HEK293 (cell line): ENCODE data around the gene DIP2C.

Experiments used
- FEZF1 ChIP-seq: fragments of 450-650 bp; formaldehyde crosslinking; IDR thresholded peaks from 2 replicates; pipeline ENCODE4 v1.5.1; 2016; ENCODE audit warnings: missing biosample characterization, missing genetic modification characterization
- GLIS1 ChIP-seq: fragments of 450-650 bp; formaldehyde crosslinking; IDR thresholded peaks from 2 replicates; pipeline ENCODE4 v1.5.1; 2016; ENCODE audit warnings: missing biosample characterization, missing genetic modification characterization
- GLIS2 ChIP-seq: fragments of 450-650 bp; formaldehyde crosslinking; IDR thresholded peaks from 2 replicates; pipeline ENCODE4 v1.5.1; 2016; ENCODE audit warnings: missing biosample characterization, missing genetic modification characterization
- PRDM1 ChIP-seq: fragments of 450-650 bp; formaldehyde crosslinking; IDR thresholded peaks from 2 replicates; pipeline ENCODE4; 2016; ENCODE audit warnings: missing biosample characterization, missing genetic modification characterization
- SP2 ChIP-seq: fragments of 450-650 bp; formaldehyde crosslinking; IDR thresholded peaks from 2 replicates; pipeline ENCODE4 v1.5.1; 2016; ENCODE audit warnings: missing biosample characterization, missing genetic modification characterization
- TRIM28 ChIP-seq: IDR thresholded peaks from 2 replicates; pipeline ENCODE4 v1.6.1; 2011; ENCODE audit warnings: low read length, control low read depth, borderline replicate concordance
- ZBTB17 ChIP-seq: fragments of 450-650 bp; formaldehyde crosslinking; IDR thresholded peaks from 2 replicates; pipeline ENCODE4 v1.5.1; 2016; ENCODE audit warnings: missing biosample characterization, missing genetic modification characterization
- ZFP69B ChIP-seq: fragments of 450-650 bp; formaldehyde crosslinking; IDR thresholded peaks from 2 replicates; pipeline ENCODE4 v1.5.1; 2016; ENCODE audit warnings: missing biosample characterization, missing genetic modification characterization
- ZNF121 ChIP-seq: fragments of 450-650 bp; formaldehyde crosslinking; IDR thresholded peaks from 2 replicates; pipeline ENCODE4 v1.5.1; 2016; ENCODE audit warnings: missing biosample characterization, missing genetic modification characterization
- ZNF132 ChIP-seq: fragments of 450-650 bp; formaldehyde crosslinking; IDR thresholded peaks from 2 replicates; pipeline ENCODE4 v1.5.1; 2017; ENCODE audit warnings: missing biosample characterization, missing genetic modification characterization, borderline replicate concordance
- ZNF211 ChIP-seq: fragments of 450-650 bp; formaldehyde crosslinking; IDR thresholded peaks from 2 replicates; pipeline ENCODE4 v1.5.1; 2016; ENCODE audit warnings: low read depth, missing biosample characterization, missing genetic modification characterization
- ZNF24 ChIP-seq: fragments of 450-650 bp; formaldehyde crosslinking; IDR thresholded peaks from 2 replicates; pipeline ENCODE4 v1.5.1; 2016; ENCODE audit warnings: missing biosample characterization, missing genetic modification characterization
- ZNF324 ChIP-seq: fragments of 450-650 bp; formaldehyde crosslinking; IDR thresholded peaks from 2 replicates; pipeline ENCODE4 v1.5.1; 2016; ENCODE audit warnings: missing biosample characterization, missing genetic modification characterization
- ZNF341 ChIP-seq: fragments of 450-650 bp; formaldehyde crosslinking; IDR thresholded peaks from 2 replicates; pipeline ENCODE4; 2016; ENCODE audit warnings: low read depth, missing biosample characterization, missing genetic modification characterization
- ZNF366 ChIP-seq: fragments of 450-650 bp; formaldehyde crosslinking; conservative IDR thresholded peaks from 2 replicates; pipeline ENCODE4 v1.5.1; 2016; ENCODE audit warnings: missing biosample characterization, missing genetic modification characterization
- ZNF394 ChIP-seq: fragments of 450-650 bp; formaldehyde crosslinking; IDR thresholded peaks from 2 replicates; pipeline ENCODE4 v1.5.1; 2016; ENCODE audit warnings: missing biosample characterization, missing genetic modification characterization, mild to moderate bottlenecking, moderate library complexity, borderline replicate concordance
- ZNF501 ChIP-seq: fragments of 450-650 bp; formaldehyde crosslinking; IDR thresholded peaks from 2 replicates; pipeline ENCODE4 v1.5.1; 2016; ENCODE audit warnings: missing biosample characterization, missing genetic modification characterization
- ZNF510 ChIP-seq: fragments of 450-650 bp; formaldehyde crosslinking; IDR thresholded peaks from 2 replicates; pipeline ENCODE4 v1.5.1; 2018; ENCODE audit warnings: mild to moderate bottlenecking, missing genetic modification characterization, missing biosample characterization; ENCODE audit not compliant: insufficient replicate concordance
- ZNF629 ChIP-seq: fragments of 450-650 bp; formaldehyde crosslinking; IDR thresholded peaks from 2 replicates; pipeline ENCODE4 v1.5.1; 2017; ENCODE audit warnings: missing biosample characterization, missing genetic modification characterization
- ZXDB ChIP-seq: fragments of 450-650 bp; formaldehyde crosslinking; IDR thresholded peaks from 2 replicates; pipeline ENCODE4 v1.5.1; 2016; ENCODE audit warnings: missing biosample characterization, missing genetic modification characterization
- TF ChIP-seq, protein P1 (sequence below): fragments of 450-650 bp; formaldehyde crosslinking; IDR thresholded peaks from 2 replicates; pipeline ENCODE4 v1.5.1; 2016; ENCODE audit warnings: missing biosample characterization, missing genetic modification characterization
- TF ChIP-seq, protein P2 (sequence below): sonication (generic); formaldehyde crosslinking; IDR thresholded peaks from 2 replicates; pipeline ENCODE4 v1.8.1; 2022; ENCODE audit warnings: mild to moderate bottlenecking, moderate library complexity, missing genetic modification reagents
- TF ChIP-seq, protein P3 (sequence below): fragments of 450-650 bp; formaldehyde crosslinking; IDR thresholded peaks from 2 replicates; pipeline ENCODE4 v1.5.1; 2016; ENCODE audit warnings: missing biosample characterization, missing genetic modification characterization
- TF ChIP-seq, protein P4 (sequence below): fragments of 450-650 bp; formaldehyde crosslinking; optimal IDR thresholded peaks from 2 replicates; pipeline ENCODE3; 2016; ENCODE audit warnings: missing biosample characterization, mild to moderate bottlenecking, missing genetic modification characterization
- TF ChIP-seq, protein P5 (sequence below): fragments of 450-650 bp; formaldehyde crosslinking; IDR thresholded peaks from 2 replicates; pipeline ENCODE4 v1.5.1; 2016; ENCODE audit warnings: missing biosample characterization, missing genetic modification characterization
- TF ChIP-seq, protein P6 (sequence below): fragments of 450-650 bp; formaldehyde crosslinking; IDR thresholded peaks from 2 replicates; pipeline ENCODE4 v1.5.1; 2017; ENCODE audit warnings: missing biosample characterization, missing genetic modification characterization
- TF ChIP-seq, protein P7 (sequence below): fragments of 450-650 bp; formaldehyde crosslinking; IDR thresholded peaks from 2 replicates; pipeline ENCODE4 v1.5.1; 2017; ENCODE audit warnings: missing biosample characterization, missing genetic modification characterization

The DIP2C gene

DNA sequence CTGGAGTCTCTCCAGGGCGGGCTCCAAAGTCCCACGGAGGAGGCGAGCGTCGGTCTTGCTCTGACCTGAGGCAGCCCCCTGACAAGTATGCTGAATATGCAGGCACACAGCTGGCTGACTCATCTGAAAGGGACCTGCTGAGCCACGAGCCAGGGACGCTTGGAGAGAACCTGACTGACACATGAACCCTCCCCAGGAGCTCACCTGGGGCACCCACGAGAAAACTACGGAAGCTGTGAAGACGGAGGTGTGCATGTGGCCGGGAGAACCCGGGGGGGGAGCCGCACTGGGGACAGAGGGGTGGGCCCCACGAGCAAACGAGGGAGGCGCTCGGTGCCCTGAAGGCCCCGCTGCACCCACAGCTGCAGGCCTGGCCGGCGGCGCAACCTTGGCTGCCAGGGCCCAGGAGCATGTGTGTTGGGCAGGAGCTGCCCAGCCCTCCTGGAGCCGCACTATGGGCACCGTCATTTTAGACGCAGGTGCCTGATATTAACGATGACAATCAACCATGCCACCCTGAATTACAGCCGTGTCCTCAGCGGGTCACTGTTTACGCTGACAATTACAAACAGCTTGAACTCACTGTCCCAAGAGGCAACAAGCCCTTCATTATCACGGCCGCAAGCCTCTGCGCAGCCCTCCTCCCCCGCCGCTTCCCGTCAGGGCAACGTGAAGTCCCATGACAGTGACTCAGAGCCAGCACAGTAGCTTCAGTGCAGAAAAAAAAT lies 64.7 kb downstream of the DIP2C start (continued):
- TF ChIP-seq GLIS1, result peak; percentile 86
- TF ChIP-seq, protein P1, sequence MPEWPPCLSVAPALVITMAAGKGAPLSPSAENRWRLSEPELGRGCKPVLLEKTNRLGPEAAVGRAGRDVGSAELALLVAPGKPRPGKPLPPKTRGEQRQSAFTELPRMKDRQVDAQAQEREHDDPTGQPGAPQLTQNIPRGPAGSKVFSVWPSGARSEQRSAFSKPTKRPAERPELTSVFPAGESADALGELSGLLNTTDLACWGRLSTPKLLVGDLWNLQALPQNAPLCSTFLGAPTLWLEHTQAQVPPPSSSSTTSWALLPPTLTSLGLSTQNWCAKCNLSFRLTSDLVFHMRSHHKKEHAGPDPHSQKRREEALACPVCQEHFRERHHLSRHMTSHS (tag by site-specific recombination), result peak; percentile 78; the same call in 1 of the 2 replicates
- TF ChIP-seq, protein P2, sequence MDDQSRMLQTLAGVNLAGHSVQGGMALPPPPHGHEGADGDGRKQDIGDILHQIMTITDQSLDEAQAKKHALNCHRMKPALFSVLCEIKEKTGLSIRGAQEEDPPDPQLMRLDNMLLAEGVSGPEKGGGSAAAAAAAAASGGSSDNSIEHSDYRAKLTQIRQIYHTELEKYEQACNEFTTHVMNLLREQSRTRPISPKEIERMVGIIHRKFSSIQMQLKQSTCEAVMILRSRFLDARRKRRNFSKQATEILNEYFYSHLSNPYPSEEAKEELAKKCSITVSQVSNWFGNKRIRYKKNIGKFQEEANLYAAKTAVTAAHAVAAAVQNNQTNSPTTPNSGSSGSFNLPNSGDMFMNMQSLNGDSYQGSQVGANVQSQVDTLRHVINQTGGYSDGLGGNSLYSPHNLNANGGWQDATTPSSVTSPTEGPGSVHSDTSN (CRISPR knock-in tag), result 0 out of 2 replicates have a peak, but pooled peaks have one; percentile 15
- TF ChIP-seq ZNF341 (tag by site-specific recombination), result 0 out of 2 replicates have a peak, but pooled peaks have one; percentile 36
- no peak for TF ChIP-seq PRDM1 (tag by site-specific recombination)
- peak; percentile 86 for TF ChIP-seq ZFP69B (tag by site-specific recombination)
- peak; percentile 90 for TF ChIP-seq ZNF24 (tag by site-specific recombination)
- peak; percentile 39; the same call in 1 of the 2 replicates for TF ChIP-seq ZXDB (tag by site-specific recombination)
- peak; percentile 52; the same call in 1 of the 2 replicates for TF ChIP-seq ZNF394
- TF ChIP-seq ZNF121 (tag by site-specific recombination), result no peak
- TF ChIP-seq ZNF132 (tag by site-specific recombination), result no peak
- no peak for TF ChIP-seq ZNF510 (tag by site-specific recombination)
- TF ChIP-seq, protein P3, sequence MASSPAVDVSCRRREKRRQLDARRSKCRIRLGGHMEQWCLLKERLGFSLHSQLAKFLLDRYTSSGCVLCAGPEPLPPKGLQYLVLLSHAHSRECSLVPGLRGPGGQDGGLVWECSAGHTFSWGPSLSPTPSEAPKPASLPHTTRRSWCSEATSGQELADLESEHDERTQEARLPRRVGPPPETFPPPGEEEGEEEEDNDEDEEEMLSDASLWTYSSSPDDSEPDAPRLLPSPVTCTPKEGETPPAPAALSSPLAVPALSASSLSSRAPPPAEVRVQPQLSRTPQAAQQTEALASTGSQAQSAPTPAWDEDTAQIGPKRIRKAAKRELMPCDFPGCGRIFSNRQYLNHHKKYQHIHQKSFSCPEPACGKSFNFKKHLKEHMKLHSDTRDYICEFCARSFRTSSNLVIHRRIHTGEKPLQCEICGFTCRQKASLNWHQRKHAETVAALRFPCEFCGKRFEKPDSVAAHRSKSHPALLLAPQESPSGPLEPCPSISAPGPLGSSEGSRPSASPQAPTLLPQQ (tag by site-specific recombination), result peak; percentile 80
- TF ChIP-seq, protein P4, sequence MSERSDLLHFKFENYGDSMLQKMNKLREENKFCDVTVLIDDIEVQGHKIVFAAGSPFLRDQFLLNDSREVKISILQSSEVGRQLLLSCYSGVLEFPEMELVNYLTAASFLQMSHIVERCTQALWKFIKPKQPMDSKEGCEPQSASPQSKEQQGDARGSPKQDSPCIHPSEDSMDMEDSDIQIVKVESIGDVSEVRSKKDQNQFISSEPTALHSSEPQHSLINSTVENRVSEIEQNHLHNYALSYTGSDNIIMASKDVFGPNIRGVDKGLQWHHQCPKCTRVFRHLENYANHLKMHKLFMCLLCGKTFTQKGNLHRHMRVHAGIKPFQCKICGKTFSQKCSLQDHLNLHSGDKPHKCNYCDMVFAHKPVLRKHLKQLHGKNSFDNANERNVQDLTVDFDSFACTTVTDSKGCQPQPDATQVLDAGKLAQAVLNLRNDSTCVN (tag by site-specific recombination), result peak; percentile 22
- TF ChIP-seq ZNF629 (tag by site-specific recombination), result peak; percentile 83
- peak; percentile 58; the same call in 1 of the 2 replicates for TF ChIP-seq GLIS2 (tag by site-specific recombination)
- TF ChIP-seq ZNF501 (tag by site-specific recombination), result peak; percentile 31; the same call in 1 of the 2 replicates
- TF ChIP-seq ZBTB17 (tag by site-specific recombination), result peak; percentile 46
- TF ChIP-seq, protein P5, sequence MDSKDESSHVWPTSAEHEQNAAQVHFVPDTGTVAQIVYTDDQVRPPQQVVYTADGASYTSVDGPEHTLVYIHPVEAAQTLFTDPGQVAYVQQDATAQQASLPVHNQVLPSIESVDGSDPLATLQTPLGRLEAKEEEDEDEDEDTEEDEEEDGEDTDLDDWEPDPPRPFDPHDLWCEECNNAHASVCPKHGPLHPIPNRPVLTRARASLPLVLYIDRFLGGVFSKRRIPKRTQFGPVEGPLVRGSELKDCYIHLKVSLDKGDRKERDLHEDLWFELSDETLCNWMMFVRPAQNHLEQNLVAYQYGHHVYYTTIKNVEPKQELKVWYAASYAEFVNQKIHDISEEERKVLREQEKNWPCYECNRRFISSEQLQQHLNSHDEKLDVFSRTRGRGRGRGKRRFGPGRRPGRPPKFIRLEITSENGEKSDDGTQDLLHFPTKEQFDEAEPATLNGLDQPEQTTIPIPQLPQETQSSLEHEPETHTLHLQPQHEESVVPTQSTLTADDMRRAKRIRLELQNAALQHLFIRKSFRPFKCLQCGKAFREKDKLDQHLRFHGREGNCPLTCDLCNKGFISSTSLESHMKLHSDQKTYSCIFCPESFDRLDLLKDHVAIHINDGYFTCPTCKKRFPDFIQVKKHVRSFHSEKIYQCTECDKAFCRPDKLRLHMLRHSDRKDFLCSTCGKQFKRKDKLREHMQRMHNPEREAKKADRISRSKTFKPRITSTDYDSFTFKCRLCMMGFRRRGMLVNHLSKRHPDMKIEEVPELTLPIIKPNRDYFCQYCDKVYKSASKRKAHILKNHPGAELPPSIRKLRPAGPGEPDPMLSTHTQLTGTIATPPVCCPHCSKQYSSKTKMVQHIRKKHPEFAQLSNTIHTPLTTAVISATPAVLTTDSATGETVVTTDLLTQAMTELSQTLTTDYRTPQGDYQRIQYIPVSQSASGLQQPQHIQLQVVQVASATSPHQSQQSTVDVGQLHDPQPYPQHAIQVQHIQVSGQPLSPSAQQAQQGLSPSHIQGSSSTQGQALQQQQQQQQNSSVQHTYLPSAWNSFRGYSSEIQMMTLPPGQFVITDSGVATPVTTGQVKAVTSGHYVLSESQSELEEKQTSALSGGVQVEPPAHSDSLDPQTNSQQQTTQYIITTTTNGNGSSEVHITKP (tag by site-specific recombination), result peak; percentile 87
- TF ChIP-seq, protein P6, sequence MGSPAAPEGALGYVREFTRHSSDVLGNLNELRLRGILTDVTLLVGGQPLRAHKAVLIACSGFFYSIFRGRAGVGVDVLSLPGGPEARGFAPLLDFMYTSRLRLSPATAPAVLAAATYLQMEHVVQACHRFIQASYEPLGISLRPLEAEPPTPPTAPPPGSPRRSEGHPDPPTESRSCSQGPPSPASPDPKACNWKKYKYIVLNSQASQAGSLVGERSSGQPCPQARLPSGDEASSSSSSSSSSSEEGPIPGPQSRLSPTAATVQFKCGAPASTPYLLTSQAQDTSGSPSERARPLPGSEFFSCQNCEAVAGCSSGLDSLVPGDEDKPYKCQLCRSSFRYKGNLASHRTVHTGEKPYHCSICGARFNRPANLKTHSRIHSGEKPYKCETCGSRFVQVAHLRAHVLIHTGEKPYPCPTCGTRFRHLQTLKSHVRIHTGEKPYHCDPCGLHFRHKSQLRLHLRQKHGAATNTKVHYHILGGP, result no peak
- TF ChIP-seq ZNF366, result peak; percentile 60; the same call in 1 of the 2 replicates
- TF ChIP-seq ZNF324, result peak; percentile 51; the same call in 1 of the 2 replicates
- peak; percentile 79 for TF ChIP-seq FEZF1 (tag by site-specific recombination)
- no peak for TF ChIP-seq ZNF211
- TF ChIP-seq, protein P7, sequence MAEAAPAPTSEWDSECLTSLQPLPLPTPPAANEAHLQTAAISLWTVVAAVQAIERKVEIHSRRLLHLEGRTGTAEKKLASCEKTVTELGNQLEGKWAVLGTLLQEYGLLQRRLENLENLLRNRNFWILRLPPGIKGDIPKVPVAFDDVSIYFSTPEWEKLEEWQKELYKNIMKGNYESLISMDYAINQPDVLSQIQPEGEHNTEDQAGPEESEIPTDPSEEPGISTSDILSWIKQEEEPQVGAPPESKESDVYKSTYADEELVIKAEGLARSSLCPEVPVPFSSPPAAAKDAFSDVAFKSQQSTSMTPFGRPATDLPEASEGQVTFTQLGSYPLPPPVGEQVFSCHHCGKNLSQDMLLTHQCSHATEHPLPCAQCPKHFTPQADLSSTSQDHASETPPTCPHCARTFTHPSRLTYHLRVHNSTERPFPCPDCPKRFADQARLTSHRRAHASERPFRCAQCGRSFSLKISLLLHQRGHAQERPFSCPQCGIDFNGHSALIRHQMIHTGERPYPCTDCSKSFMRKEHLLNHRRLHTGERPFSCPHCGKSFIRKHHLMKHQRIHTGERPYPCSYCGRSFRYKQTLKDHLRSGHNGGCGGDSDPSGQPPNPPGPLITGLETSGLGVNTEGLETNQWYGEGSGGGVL, result peak; percentile 46; the same call in 1 of the 2 replicates
- 0 out of 2 replicates have a peak, but pooled peaks have one; percentile 33 for TF ChIP-seq TRIM28
- no peak for TF ChIP-seq SP2 (tag by site-specific recombination)
